ENCODE results near the gene KCTD20. TPM values are rescaled to one million over a fixed set of nuclear protein-coding genes. Genes with fewer than 3 reads are reported as not detected.
A peak's percentile ranks its signal among the peaks of the same experiment; 100 is the strongest.
"Not testable (repeated sequence)": the region's sequence is repeated elsewhere in the genome, so short reads cannot be mapped to it uniquely, and the experiment has no call there.

Gene KCTD20
- polyA plus RNA-seq, 4 donors: 43.8 to 53.8 (median 50.2) TPM

GRCh38 chr6:36443471-36444428 is 950 bp downstream of the KCTD20 start:
- DNase-seq (ENCODE audit: low read depth in 4 of 4, low spot score in 2 of 4): peak in 2 of 4 donors; percentile 25 to 45

- DNase-seq (ENCODE audit: low read depth in 4 of 4, low spot score in 2 of 4): no peak
These were observed 1.7 kb downstream of the KCTD20 start for GRCh38 chr6:36444470-36444869.

- DNase-seq (ENCODE audit: low read depth in 4 of 4, low spot score in 2 of 4): no peak
These were observed 2.8 kb downstream of the KCTD20 start for GRCh38 chr6:36445621-36446020.

GRCh38 chr6:36449173-36449572 is 6.4 kb downstream of the KCTD20 start:
- not testable (repeated sequence) for DNase-seq (ENCODE audit: low read depth in 4 of 4, low spot score in 2 of 4)

- DNase-seq (ENCODE audit: low read depth in 4 of 4, low spot score in 2 of 4): not testable (repeated sequence)
These were observed 10.1 kb downstream of the KCTD20 start for GRCh38 chr6:36452897-36453296.

GRCh38 chr6:36455486-36456027 is 12.8 kb downstream of the KCTD20 start:
- no peak for DNase-seq (ENCODE audit: low read depth in 4 of 4, low spot score in 2 of 4)

GRCh38 chr6:36459501-36459900 is 16.7 kb downstream of the KCTD20 start:
- DNase-seq (ENCODE audit: low read depth in 4 of 4, low spot score in 2 of 4): no peak

- DNase-seq (ENCODE audit: low read depth in 4 of 4, low spot score in 2 of 4): no peak
These were observed 18.1 kb downstream of the KCTD20 start for GRCh38 chr6:36460916-36461315.

GRCh38 chr6:36461646-36462045 is 18.8 kb downstream of the KCTD20 start:
- DNase-seq (ENCODE audit: low read depth in 4 of 4, low spot score in 2 of 4): no peak

- no peak for DNase-seq (ENCODE audit: low read depth in 4 of 4, low spot score in 2 of 4)
These were observed 20.9 kb downstream of the KCTD20 start for GRCh38 chr6:36463676-36464075.

- DNase-seq (ENCODE audit: low read depth in 4 of 4, low spot score in 2 of 4): no peak
These were observed 21.4 kb downstream of the KCTD20 start for GRCh38 chr6:36464233-36464632.

GRCh38 chr6:36467625-36468024 is 24.8 kb downstream of the KCTD20 start:
- DNase-seq (ENCODE audit: low read depth in 4 of 4, low spot score in 2 of 4): no peak

GRCh38 chr6:36469148-36469661 is 26.4 kb downstream of the KCTD20 start:
- DNase-seq (ENCODE audit: low read depth in 4 of 4, low spot score in 2 of 4): no peak

GRCh38 chr6:36469946-36470345 is 27.1 kb downstream of the KCTD20 start:
- DNase-seq (ENCODE audit: low read depth in 4 of 4, low spot score in 2 of 4): no peak

- DNase-seq (ENCODE audit: low read depth in 4 of 4, low spot score in 2 of 4): no peak
These were observed 35.3 kb downstream of the KCTD20 start for GRCh38 chr6:36478051-36478526.

GRCh38 chr6:36479256-36479655 is 36.5 kb downstream of the KCTD20 start:
- no peak for DNase-seq (ENCODE audit: low read depth in 4 of 4, low spot score in 2 of 4)

GRCh38 chr6:36483326-36483725 is 40.5 kb downstream of the KCTD20 start:
- DNase-seq (ENCODE audit: low read depth in 4 of 4, low spot score in 2 of 4): not testable (repeated sequence)

- DNase-seq (ENCODE audit: low read depth in 4 of 4, low spot score in 2 of 4): no peak
These were observed 41.9 kb downstream of the KCTD20 start for GRCh38 chr6:36484736-36485135.

GRCh38 chr6:36487698-36488097 is 44.9 kb downstream of the KCTD20 start:
- no peak for DNase-seq (ENCODE audit: low read depth in 4 of 4, low spot score in 2 of 4)

- no peak for DNase-seq (ENCODE audit: low read depth in 4 of 4, low spot score in 2 of 4)
These were observed 45.4 kb downstream of the KCTD20 start for GRCh38 chr6:36488221-36488620.

GRCh38 chr6:36489426-36489825 is 46.6 kb downstream of the KCTD20 start:
- DNase-seq (ENCODE audit: low read depth in 4 of 4, low spot score in 2 of 4): no peak

All from left renal cortex interstitium (tissue), 4 donors.